Limb (tissue), 2 donors: ENCODE data around the gene MAN1C1.

Source experiments
- DNase-seq, 2 donors: peaks; one replicate each; pipeline ENCODE4 v3.0.0-alpha.2; 2016; ENCODE audit errors: extremely low spot score in 2 of 2

The MAN1C1 gene

DNA sequence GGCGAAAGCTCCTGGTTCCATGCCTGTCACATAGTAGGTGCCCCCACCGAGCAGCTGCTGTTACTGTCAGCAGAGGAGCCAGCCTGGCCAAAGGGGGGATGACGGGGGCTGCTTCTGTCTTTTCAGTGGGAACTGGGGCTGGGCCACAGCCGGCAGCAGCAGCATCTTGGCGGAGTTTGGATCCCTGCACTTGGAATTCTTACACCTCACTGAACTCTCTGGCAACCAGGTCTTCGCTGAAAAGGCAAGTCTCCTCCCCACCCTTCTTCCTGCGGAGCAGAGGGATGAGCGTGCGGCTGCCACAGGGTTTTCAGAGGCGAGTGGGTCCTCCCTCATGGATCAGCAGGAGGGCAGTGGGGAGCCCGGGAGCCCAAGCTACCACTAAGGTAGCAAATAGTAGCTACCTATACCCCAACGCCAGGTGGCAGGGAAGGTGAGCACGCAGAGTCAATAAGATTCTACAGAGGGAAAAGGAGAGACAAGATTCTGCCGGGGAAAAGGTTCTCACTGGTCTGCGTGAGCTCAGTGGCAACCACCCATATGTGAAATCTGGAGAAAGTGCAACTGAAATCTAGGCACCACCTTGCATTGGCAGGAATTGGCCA, 142.0 kb downstream of the MAN1C1 start:
- DNase-seq = no peak

DNA sequence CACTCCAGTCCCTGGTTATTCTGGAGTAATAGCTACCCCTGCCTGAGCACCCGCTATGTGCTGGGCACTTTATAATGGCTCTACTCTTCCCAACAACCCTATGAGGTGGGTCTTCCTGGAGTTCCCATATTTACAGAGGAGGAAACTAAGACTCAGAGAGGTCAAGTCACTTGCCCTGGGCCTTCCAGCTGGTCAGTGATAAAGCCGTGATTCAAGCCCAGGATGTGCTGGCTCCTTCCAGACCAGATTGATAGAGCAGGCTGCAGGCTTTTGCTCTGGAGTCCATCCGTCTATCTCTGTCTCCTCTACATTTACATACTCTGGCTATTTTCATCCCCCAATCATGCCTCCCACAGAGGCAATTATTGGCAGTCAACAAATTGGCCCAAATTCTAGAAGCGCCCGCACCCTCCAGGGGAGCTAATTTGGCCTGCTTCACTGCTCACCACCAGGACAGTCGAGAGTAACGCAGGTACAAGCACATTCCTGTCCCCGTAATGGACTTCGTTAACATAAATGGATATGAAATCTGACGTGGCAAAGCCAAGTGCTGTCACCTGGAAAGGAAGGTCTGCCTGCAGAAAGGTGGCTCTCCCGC, 143.6 kb downstream of the MAN1C1 start:
- DNase-seq = no peak

DNA sequence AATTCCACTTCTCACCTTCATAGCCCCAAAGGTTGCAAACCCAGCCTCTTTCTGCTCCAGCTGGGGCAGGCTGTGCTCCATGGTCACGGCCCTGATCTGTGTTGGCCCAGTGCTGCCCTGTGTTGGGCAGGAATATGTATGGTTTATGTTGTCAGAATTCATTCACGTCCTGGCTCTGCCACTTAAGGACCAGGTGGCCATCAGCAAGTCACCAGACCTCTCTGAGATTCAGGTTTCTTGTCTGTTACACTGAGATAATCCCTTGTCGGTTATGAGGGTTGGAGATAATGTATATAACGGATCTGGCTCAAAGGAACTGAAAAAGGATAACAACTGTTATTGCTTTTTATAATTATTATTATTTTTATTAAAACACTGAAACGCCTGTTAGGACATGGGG, 144.3 kb downstream of the MAN1C1 start:
- DNase-seq = no peak

DNA sequence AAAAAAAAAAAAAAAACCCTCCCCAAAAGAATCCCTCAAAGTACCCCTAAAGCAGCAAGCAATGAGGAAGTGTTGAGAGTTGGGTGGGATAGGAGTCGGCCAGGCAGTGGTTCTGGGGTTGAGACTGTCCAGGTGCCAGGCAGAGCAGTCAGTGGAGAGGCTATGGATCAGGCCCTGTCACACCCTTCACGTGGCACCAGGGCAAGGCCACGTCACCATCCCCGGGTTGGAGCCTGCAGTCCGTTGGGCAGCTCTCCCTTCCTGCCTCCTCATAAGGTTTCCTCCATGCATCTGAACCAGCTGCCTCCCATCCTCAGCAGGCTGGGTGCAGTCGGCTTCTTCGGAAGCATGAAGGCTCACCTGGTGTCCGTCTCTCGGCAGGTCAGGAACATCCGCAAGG, 146.9 kb downstream of the MAN1C1 start:
- DNase-seq = no peak

DNA sequence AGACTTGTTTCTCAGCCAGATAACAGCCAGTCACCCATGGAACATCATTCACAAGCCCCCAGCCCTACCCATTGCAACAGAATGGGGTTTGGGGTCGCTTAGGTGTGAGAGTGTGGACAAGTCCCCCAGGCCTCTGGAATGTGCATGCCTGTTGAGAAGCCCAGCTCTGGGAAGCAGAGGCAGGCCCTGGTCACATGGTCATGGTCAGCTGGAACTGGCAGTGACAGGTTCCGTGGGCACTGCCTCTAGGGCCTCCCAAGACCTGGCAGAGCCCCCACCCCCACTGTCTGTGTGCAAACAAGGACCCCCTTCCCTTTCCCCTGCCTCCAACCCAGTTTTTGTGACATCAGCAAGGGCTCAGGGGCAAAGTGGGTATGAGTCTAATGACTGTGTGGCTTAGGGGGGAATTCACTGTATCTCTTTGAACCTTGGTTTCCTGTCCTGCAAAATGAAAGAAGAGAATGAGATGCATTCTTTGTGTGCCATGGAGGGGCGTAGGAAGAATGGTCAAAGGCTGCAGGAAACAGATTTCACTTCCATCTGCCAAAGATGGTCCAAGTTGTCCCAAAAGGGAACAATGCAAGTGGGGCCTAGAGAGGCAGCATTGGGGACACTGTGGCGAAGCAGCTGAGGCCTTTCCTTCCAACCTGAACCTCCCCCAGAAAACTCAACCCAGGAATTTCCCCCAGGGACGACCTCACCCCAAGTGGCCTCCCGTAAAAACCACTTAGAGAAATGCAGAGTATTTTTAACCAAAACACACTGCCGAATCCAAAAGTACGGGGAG, 148.7 kb downstream of the MAN1C1 start:
- no peak for DNase-seq

DNA sequence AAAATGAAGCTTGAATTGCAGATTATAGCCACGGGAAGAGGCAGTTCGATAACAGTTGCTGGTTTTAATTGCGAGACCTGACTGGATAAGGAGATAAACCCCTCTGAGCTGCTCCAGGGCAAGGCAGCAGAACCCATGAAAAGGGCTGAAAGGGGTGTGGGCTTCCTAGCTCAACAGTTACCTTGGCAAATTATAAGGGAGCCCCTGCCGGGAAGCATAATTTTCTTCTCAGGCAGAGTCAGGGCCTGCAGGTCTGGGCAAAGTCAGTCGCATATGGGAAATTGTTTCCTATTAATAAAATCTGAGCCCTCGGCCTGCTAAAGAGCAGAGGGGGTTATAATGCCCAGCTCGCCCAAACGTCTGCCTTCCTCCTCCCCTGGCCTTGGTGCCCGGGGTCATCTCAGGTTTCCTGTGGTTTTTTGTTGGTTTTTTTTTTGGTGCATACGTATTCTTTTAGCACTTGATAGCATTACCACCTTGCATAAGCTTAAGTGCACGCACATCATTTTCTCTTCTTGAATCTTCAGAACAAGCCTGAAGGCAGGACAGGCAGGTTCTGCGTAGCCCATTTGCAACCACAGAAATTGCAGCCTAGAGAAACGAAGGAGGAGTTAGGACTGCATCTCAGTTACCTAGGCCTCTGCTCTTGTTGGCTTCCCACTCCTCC, 149.5 kb downstream of the MAN1C1 start:
- DNase-seq = no peak

DNA sequence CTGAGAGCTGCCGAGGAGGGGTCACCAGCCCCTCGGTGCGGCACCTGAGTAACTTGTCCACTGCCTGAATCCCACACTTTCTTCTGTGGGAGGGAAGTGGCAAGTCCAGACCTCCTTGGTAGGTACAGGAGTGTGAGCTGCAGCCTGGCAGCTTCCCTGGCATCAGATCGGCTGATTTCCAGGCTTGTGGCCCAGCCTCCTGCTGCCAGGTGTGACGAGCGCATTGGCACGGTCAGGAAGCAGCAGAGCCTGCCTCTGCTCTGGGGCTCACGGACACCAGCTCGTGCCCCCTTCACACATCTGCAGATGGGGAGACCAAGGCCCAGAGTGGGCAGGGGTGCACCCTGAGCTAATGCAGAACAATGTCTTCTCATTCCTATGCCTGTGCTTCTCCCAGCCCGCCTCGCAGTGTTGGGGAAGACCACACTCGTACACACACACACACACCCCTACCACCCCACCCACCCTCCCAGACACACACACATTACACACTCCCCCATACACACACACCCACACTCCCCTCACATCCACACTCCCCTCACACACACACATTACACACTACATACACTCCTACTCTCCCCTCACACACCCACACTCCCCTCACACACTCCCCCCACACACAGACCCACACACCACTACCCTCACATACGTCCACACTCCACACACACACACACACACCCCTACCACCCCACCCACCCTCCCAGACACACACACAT, 150.3 kb downstream of the MAN1C1 start:
- DNase-seq = no peak

DNA sequence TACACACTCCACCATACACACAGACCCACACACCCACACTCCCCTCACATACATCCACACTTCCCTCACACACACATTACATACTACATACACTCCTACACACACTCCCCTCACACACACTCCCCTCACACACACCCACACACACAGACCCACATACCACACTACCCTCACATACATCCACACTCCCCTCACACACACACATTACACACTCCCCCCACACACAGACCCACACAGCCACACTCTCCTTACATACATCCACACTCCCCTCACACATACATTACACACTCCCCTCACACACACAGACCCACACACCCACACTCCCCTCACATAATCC, 150.8 kb downstream of the MAN1C1 start:
- DNase-seq = no peak

DNA sequence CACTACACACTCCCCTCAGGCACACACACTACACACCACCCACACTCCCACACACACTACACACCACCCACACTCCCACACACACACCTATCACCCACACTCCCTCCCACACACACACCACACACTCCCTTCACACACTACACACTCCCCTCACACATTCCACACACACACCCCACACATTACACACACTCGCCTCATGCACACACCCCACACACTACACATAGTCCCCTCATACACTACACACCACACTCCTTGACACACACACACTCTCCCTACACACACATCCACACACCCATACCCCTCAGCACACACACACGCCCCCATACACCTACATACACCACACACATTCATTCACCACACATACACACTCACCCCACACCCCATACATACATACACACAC, 152.4 kb downstream of the MAN1C1 start:
- no peak for DNase-seq

DNA sequence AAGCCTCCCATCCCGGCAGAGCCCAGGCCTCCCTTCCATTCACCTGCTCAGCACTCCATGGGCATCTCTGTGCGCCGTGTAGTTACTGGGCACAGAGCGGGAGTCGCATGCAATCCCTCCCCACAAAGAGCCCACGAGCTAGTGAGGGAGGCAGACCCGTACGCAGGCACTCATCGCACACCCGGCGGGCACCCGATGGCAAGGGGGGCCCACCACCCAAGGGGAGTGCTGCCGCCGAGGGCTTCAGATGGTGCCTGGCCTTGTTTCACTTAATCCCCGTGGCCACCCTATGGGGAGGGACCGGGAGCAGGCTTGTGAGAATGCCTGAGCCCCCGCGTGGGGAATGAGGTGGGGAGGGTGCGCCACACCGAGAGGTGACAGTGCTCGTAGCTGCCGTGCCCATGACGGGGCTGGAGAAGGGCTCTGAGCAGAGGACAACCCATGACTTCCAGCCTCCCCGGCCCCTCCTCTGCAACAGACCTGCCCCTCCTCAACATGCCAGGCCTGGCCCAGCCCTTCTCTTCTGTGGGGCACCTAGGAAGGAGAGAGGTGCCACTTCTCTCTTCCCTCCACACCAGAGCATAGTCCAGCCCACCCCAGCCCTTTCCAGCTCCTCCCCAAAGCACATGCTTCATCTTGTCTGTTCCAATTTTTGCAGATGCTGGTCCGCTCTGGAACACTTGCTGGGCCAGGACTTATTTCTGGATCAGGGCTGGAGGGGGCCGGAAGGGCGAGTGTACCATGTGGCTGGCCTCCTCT, 153.2 kb downstream of the MAN1C1 start:
- no peak for DNase-seq

DNA sequence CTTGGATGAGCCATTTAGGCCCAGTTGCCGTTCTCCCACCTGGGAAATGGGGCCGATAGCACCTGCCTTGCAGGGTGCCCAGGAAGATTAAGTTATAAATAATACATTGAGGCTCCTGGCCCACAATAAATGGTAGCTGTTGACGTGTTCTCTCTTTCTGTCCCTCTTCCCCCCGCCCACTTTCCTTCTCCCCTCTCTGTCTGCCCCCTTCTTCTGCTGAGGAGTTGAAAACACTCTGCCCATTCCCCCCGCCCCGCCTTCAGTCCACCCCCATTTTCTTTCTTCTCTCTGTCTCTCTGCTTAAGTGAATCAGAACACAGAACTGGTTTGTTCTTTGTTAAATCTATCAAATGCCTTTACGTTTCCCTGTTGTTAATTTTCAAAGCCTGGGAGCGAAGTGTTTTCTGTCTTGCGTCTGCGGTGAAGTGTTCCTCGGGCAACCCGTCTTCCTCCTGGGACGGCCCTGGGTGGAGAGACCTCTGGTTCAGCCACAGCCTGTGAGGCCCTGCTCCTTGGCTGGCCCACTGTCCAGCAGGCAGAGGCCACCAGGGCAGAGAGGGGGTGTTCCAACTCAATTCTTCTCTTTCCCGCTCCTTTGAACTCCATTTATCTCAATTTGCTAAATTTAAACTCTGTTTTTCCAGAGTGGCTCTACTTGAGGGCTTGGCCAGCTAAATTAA, 154.1 kb downstream of the MAN1C1 start:
- no peak for DNase-seq

DNA sequence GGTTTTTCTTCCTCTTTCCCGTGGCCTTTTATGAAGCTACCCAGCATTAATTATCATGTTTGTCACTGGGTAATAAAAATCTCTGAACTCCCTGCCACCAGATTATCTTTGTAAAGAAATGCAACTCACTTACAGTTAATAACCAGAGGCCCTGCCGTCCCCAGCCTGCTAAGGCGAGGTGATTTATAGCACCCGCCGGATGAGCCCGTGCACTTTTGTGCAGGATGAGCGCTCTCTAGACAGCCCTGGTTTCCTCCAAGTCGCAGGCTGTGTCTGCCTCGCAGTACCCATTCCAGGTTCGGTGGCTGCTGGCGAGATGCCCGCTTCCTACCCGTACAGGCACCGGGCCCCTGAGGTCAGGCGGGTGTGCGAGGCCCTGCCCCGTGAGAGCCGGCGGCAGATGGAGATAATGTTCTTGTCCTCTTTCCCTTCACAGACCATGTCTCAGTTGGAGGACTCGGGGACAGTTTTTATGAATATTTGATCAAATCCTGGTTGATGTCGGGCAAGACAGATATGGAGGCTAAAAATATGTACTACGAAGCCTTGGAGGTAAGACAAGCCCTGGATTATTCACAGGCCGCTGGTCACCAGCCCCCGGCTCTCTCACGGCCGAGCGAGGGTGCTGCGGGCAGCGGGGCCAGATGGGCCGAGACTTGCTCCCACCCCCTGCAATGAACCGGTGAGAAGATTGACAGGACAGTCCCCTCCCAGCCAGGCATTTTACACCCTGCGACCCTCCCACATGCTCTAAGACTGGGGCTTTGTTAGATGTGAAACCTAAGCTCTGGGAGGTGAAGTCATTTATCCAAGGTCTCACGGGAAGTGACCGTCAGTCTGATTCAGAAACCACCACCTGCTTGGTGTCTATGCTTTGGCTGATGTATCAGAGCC, 154.9 kb downstream of the MAN1C1 start:
- peak in 1 of 2 donors; percentile 68 for DNase-seq

DNA sequence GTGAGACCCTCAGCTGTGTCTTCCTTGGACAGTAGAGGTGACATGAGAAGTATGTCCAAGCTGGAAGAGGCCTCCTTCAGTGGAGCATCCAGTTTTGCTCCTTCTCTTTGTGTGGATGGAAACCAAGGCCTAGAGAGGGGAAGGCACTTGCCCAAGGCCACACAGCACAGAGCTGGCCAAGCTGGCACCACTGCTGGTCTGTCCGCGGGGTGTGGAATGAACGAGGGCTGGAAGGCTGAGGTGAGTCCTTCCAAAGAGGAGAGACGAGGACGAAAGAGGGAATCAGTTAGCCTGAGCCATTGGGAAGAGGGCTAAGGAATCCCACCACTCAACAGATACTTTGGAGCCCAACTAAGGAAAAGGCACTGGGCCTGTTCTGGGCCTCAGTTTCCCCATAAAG, 155.6 kb downstream of the MAN1C1 start:
- DNase-seq = no peak

DNA sequence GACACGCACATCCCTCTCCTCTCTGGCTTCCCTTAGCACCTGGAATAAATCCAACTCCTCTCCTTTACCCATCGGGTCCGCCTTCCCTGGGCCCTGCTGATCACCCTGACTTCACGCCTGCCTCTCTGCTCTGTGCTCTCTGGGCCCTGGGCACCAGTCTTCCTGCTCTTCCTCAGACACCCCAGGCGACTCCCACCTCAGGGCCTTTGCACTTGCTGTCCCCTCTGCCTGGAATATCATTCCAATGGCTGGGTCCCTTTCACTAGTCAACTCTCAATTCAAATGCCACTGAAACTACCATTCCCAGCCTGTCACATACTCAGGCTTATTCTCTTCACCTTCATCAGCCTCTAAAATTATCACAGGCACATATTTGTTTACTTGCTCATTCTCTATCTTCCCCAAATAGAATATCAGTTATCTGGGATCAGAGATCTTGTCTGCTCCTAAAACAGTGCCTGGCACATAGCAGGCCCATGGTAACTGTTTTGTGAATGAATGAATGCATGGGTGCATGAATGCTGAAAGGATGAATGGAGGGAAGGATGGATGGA, 156.2 kb downstream of the MAN1C1 start:
- no peak for DNase-seq

DNA sequence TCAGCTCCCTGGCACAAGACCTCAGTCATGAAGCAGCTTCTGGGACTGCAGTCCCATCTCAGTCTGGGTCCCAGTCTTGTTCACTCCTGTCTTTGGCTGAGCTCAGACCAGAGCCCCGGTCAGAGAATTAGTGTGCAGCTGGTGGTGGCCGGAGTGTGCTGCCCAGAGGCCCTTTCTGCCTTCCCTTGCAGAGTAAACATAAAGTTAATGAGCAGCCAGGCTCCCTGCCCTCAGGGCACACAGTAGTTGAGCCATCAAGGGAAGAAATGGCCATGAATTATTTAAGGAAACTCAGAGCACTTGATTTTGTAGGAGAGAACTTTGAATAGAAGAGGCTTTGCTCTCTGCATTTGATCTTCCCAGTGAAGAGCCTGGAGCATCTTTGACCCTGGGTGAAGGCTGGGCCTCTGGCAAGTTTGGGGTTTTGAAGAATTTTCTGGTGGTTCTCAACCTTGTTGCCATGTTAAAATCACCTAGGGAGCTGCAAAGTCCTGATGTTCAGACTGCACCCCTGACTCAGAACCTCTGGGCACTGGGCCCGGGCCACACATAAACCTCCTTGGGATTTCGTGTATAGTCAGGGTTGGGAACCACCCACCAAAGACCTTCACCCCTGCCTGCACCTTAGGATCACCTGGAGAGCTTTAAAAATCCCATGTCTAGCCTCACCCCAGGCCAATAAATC, 157.0 kb downstream of the MAN1C1 start:
- no peak for DNase-seq

DNA sequence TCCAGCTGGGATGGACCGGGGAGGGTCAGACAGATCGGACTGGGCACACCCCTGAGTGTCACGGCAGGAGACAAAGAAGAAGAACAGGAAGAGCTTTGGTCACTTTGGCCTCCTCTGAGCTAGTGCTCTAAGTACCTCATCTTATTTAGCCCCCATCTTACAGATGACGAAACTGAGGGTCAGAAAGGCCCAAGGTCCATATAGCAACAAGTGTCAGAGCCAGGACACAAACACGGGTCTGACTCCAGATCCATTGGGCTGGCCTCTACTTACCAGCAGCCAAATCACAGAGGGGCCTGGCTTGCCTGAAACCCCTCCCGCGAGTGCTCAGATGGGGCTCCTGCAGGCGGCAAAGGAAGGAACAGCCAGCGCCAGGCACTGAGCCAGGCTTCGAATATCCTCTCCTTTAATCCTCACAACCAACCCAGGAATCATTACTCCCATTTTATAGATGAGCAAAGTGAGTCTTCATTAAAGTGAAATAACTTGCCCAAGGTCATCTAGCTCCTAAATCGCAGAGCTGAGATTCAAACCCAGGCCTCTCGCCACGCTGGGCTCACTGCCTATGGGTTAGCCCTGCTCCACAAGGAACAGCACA, 157.7 kb downstream of the MAN1C1 start:
- DNase-seq = no peak

DNA sequence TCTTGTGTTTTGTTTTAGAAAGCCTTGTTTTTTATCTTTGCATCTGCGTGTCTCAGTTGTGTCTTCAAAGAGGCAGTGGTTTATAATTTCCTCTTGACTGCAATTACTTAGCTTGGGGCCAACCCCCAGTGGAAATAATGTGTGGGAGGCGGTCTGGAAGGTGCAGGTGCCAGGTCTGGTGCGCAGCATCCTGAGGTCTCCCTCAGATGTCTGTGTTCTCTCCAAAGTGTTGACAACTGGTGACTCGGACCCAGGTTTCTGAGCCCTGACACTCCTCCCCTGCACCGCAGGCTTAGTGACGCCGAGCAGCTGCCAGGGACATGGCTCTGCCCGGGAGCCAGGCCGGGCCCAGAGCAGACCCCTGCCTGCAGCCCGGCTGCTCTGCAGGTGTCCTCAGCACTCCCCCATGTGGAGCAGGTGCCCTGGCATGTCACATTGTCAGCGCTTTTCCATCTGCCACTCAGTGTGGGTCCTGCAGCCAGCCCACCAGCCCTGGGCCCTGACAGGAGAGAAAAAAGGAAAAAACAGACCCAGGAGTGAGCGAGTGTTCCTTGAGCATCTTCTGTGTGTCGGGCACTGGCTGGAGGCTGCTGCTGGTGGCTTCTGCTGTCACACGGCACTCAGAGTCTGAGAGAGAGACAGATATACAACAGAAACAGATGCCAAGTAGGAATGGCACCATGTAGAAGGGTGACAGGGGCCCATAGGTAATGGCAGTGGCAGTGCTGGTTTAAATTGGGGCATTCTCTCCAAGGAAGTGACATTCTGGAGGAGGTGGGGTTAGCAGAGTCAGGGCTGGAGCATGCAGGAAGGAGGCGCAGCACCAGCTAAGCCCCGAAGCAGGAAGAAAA, 158.6 kb downstream of the MAN1C1 start:
- DNase-seq = no peak
